GM19324 (cell line): ENCODE data around the gene WDR18.

ENCODE experiments used
- ATAC-seq: cut with Tn5 transposase; IDR thresholded peaks from one replicate; pipeline ENCODE4 v1.9.1; 2021; ENCODE audit warnings: mild to moderate bottlenecking, moderate library complexity; ENCODE audit not compliant: unreplicated experiment, low FRiP score

WDR18 gene

DNA sequence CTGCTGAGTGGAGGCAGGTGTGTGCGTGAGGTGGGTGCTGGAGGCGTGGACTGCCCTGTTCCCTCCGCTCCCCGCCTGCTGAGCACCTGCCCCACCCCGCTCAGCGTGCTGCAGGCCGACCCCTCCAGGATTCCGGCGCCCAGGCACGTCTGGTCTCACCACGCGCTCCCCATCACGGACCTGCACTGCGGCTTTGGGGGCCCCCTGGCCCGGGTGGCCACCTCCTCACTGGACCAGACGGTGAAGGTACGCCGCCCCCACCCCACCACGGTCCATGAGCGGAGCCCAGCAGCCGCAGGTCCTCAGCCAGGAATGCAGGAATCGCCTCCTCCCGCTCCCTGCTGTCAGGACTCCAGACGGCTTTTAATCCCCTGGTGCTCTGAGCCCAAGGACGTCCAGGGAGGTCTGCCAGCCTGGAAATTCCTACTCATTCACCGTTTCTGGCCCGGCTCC is 6.0 kb downstream of the WDR18 start:
- no peak for ATAC-seq

DNA sequence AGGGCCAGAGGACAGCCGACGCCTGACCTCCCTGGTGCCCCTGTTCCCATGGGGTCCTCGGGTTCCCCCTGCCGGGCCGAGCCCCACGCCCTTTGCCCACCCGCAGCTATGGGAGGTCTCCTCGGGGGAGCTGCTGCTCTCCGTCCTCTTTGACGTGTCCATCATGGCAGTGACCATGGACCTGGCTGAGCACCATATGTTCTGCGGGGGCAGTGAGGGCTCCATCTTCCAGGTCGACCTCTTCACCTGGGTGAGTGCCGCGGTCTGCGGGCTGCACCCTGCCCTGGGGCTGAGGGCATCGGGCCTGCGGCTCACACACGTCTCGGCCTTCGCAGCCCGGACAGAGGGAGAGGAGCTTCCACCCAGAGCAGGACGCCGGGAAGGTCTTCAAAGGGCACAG is 6.6 kb downstream of the WDR18 start:
- no peak for ATAC-seq

DNA sequence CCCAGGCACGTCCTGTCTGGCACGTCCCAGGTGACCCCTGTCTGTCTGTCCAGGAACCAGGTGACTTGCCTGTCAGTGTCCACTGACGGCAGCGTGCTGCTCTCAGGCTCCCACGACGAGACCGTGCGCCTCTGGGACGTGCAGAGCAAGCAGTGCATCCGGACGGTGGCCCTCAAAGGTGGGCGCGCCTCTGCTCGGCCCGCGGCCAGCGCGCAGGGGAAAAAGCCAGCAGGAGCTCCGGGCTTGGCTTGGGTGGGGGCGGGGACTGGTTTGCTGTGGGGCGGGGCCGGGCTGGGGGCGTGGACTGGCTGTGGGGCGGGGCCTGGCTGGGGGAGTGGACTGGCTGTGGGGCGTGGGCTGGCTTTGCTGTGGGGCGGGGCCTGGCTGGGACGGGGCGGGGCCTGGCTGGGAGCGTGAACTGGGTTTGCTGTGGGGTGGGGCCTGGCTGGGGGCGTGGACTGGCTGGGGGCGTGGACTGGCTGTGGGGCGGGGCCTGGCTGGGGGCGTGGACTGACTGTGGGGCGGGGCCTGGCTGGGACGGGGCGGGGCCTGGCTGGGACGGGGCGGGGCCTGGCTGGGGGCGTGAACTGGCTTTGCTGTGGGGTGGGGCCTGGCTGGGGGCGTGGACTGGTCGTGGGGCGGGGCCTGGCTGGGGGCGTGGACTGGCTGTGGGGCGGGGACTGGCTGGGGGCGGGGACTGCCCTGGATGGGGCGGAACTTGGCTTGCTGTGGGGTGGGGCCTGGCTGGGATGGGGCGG is 7.2 kb downstream of the WDR18 start:
- no peak for ATAC-seq

GRCh38 chr19:991932-992669 is 8.0 kb downstream of the WDR18 start:
- no peak for ATAC-seq

DNA sequence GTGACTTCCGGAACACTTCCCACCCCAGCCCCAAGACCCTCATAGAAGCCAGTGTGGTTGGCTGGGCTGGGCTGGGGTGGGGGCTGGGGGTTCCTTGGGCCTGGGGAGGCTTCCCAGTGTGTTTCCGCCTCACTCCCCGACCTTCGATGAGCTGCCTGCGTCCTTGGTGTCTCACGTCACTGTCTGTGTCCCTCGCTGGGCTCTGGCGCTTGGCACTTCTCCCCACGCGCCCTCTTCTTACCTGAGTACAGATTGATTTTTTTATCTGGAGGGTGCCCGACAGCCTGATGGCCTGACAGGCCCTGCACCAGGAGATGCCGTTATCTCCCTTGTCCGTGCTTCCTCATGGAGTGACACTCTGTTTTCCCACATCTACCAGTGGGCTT is 8.5 kb downstream of the WDR18 start:
- no peak for ATAC-seq

GRCh38 chr19:993361-993830 is 9.3 kb downstream of the WDR18 start:
- no peak for ATAC-seq

DNA sequence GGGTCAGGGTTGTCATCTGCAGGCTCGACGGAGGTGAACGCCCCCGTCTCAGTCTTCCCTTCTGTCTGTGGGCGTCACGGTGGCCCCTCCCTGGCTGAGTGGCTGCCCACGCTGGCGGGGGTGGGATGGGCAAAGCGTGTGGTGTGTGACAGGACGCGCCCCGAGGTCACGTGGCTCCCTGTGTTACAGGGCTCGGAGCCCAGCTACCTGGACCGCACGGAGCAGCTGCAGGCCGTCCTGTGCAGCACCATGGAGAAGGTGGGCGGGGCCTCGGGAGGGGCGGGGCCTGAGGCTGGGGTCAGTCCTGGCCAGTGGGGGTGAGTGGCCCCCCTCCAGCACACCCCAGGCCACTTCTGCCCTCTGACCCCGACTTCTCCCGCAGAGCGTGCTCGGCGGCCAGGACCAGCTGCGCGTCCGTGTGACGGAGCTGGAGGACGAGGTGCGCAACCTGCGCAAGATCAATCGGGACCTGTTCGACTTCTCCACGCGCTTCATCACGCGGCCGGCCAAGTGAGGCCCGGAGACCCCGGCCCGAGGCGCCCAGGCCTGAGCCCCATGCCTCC is 9.8 kb downstream of the WDR18 start:
- no peak for ATAC-seq

DNA sequence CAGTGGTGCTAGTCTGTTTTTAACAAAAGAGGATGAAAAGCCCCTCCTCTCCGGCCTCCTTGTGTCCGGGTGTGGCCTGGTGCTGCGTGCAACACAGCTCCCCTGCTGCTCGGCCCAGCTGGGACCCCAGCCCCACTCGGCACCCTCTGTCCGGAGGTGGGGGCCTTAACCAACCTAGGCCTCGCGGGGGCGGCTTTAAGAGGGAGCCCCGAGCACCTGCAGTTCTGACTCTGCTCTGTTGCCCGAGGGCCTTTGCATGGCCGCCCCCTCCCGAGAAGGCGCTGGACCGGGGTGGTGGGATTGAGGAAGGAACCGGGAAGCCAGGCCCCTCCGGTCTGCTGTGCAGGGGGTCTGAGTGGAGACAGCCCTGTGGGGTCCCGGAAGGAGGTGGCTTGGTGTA is 10.4 kb downstream of the WDR18 start:
- ATAC-seq, result no peak

GRCh38 chr19:995051-995827 is 11.1 kb downstream of the WDR18 start:
- ATAC-seq, result no peak

DNA sequence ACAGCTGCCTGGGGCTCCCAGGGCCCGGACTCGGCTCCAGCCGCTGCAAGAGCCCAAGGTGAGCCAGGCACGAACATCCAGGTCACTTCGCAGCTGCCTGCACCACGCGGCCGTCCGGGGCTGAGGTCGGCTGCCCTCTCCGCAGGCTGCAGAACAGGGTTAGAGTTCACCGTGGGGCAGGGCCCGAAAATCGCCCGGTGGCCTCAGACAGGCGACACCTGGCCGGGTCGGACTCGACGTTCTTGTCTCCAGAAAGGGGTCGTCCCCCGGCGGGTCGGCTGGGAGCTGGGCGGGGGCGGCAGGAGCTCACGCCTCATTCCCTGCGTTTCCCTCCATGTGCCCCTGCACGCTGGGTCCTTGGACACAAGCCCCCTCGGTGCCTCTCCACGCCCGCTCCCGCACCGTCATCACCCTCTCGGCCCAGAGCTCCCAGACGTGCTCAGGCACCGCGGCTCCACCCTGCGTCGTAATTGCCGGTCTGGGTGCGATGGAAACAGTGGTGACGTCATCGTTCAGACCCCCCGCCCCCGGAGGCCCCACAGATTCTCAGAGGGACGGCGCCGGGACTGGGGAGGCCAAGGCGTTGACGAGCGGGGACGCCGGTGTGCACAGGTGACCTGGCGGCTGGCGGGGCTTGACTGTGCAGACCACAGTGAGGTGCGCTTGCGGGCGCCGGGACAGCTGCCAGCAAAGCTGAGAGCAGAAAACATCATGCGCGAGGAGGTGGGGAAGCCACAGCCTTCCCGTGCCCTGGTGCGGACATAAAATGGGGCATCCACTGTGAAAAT is 12.1 kb downstream of the WDR18 start:
- ATAC-seq, result no peak

- ATAC-seq, result no peak
Observed at GRCh38 chr19:998064-998463, 13.9 kb downstream of the WDR18 start.

GRCh38 chr19:999379-999719 is 15.2 kb downstream of the WDR18 start:
- ATAC-seq, result no peak

GRCh38 chr19:1000095-1000494 is 15.9 kb downstream of the WDR18 start, which contains the start of gene GRIN3B:
Gene GRIN3B, plus strand, starts transcription at chr19:1000419. Its CDS starts 19 bp downstream, at chr19:1000438.
- ATAC-seq, result no peak

DNA sequence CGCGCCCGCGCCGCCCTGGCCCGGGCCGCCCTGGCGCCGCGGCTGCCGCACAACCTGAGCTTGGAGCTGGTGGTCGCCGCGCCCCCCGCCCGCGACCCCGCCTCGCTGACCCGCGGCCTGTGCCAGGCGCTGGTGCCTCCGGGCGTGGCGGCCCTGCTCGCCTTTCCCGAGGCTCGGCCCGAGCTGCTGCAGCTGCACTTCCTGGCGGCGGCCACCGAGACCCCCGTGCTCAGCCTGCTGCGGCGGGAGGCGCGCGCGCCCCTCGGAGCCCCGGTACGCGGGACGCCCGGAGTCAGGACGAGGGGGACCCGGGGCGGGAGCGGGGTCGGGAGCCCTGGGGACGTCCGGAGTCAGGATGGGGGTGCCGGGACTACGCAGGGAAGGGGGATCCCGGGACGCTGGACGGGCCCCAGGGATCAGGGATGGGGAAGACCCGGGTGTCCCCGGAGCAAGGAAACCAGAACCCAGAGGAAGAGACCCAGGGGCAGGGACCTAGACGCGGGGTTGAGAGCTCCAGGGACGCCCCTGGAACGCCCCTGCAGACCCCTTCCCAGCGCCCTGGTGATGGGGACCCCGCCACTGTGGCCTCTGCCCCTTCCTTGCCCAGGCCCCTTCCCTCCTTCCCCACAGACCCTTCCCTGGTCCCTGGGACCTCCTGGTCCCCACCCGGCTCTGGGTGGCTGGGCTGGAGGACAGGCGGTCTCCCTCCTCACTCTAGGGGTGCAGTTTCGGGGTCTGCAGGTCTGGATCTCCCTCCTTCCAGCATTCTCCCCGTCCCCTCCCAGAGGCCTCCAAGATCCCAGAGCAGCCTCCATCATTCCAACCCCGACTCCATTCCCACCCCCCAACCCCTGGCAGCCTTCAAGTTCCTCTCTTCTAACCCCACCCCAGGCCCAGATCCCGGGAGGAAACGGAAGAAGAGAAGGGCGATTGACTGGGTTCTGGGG is 16.7 kb downstream of the WDR18 start:
- ATAC-seq, result no peak

- ATAC-seq, result no peak
Observed at GRCh38 chr19:1001538-1002166, 17.5 kb downstream of the WDR18 start.

DNA sequence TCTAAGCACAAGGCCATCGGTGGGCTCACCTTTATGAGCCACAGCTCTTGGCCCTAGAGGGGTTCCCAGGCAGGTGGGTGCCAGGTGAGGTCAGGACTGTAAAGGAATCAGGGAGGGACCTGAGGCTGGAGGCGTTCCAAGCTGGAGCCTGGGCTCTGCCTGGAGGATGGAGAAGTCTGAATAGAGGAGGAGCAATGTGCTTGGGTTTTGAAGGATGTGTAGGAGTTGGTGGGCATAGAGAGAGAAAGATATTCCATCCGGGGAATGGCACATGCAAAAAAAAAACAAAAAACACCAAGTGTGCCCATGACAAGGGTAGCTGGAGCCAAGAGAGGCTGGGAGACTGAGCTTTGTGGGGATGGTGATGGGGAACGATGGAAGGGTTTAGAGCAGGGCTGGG is 18.5 kb downstream of the WDR18 start:
- ATAC-seq, result no peak

- no peak for ATAC-seq
Observed at GRCh38 chr19:1003283-1003682, 19.1 kb downstream of the WDR18 start.

- no peak for ATAC-seq
Observed at GRCh38 chr19:1004204-1004802, 20.2 kb downstream of the WDR18 start.
